HG03457 (cell line): Measurements from ENCODE around the gene CHST12.
"Not testable (repeated sequence)": the region's sequence is repeated elsewhere in the genome, so short reads cannot be mapped to it uniquely, and the experiment has no call there.

ENCODE experiments used
- ATAC-seq: cut with Tn5 transposase; IDR thresholded peaks from one replicate; pipeline ENCODE4 v1.9.1; 2021; ENCODE audit warnings: moderate number of reproducible peaks; ENCODE audit not compliant: unreplicated experiment

The CHST12 gene

GRCh38 chr7:2377492-2377891 lies 25.9 kb upstream of the CHST12 start:
- ATAC-seq, result not testable (repeated sequence)

- ATAC-seq, result not testable (repeated sequence)
These were observed 25.3 kb upstream of the CHST12 start for GRCh38 chr7:2378125-2378524.

GRCh38 chr7:2379161-2379560 lies 24.2 kb upstream of the CHST12 start:
- ATAC-seq, result no peak

GRCh38 chr7:2379821-2380450 lies 23.5 kb upstream of the CHST12 start:
- no peak for ATAC-seq

GRCh38 chr7:2380461-2380860 lies 22.9 kb upstream of the CHST12 start:
- no peak for ATAC-seq

- no peak for ATAC-seq
These were observed 22.2 kb upstream of the CHST12 start for GRCh38 chr7:2381227-2381626.

GRCh38 chr7:2381881-2382509 lies 21.4 kb upstream of the CHST12 start:
- no peak for ATAC-seq

GRCh38 chr7:2383543-2384274 lies 19.7 kb upstream of the CHST12 start:
- ATAC-seq, result no peak

- ATAC-seq, result no peak
These were observed 18.8 kb upstream of the CHST12 start for GRCh38 chr7:2384354-2385243.

GRCh38 chr7:2386122-2386521 lies 17.3 kb upstream of the CHST12 start:
- not testable (repeated sequence) for ATAC-seq

GRCh38 chr7:2386964-2387669 lies 16.3 kb upstream of the CHST12 start:
- no peak for ATAC-seq

- no peak for ATAC-seq
These were observed 15.3 kb upstream of the CHST12 start for GRCh38 chr7:2387897-2388636.

- no peak for ATAC-seq
These were observed 14.8 kb upstream of the CHST12 start for GRCh38 chr7:2388637-2388954.

- ATAC-seq, result not testable (repeated sequence)
These were observed 13.2 kb upstream of the CHST12 start for GRCh38 chr7:2390020-2390816.

GRCh38 chr7:2393706-2394105 lies 9.7 kb upstream of the CHST12 start:
- no peak for ATAC-seq

- no peak for ATAC-seq
These were observed 8.8 kb upstream of the CHST12 start for GRCh38 chr7:2394566-2395082.

- no peak for ATAC-seq
These were observed 4.9 kb upstream of the CHST12 start for GRCh38 chr7:2398506-2398905.

GRCh38 chr7:2399848-2400587 lies 3.4 kb upstream of the CHST12 start:
- ATAC-seq, result no peak
